GM10266 (cell line): Measurements from ENCODE around the gene RPF1.
"Not testable (repeated sequence)": the region's sequence is repeated elsewhere in the genome, so short reads cannot be mapped to it uniquely, and the experiment has no call there.

Source experiments
- DNase-seq: peaks from one replicate; pipeline ENCODE4 v3.0.0; 2012; ENCODE audit errors: extremely low spot score
- TF ChIP-seq, protein P1 (sequence below): IDR thresholded peaks from 2 replicates; pipeline ENCODE4 v1.5.1; 2012; ENCODE audit warnings: mild to moderate bottlenecking, low read depth; ENCODE audit not compliant: control insufficient read depth, insufficient read depth; ENCODE audit errors: missing control alignments

Gene RPF1

DNA sequence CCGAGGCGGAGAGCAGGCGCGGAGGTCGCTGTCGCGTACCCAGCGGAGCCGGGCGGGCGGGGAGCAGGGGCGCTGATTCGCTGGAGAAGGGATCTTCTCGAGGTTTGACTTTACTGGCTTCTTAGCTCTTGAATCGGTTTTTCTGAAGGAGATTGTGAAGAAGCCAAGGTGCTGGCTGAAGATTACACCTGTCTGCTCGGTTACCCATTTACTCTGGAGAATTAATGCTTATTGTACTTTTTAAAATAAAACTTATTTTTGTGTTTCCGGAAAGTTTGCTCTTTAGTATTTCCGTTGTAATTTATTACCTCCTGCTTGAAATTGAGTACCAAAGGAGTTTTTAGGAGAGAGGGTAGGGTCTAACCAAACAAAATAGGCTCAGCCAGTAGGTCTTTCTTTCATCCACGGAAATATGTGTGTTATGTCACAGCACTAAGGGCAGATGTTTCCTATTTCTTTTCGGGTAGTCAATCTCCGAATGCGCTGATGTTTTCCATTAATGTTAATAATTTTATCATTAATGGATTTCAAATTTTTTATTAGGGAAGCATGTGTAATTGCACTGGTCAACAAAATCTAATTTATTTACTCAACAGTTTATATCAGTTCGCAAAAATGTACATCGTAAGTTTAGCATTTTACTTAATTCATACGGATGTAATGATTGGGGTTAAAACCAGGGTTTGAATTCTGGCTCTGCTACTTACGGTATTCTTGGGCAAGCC, 27.8 kb downstream of the RPF1 start:
- no peak for DNase-seq
- TF ChIP-seq, protein P1, sequence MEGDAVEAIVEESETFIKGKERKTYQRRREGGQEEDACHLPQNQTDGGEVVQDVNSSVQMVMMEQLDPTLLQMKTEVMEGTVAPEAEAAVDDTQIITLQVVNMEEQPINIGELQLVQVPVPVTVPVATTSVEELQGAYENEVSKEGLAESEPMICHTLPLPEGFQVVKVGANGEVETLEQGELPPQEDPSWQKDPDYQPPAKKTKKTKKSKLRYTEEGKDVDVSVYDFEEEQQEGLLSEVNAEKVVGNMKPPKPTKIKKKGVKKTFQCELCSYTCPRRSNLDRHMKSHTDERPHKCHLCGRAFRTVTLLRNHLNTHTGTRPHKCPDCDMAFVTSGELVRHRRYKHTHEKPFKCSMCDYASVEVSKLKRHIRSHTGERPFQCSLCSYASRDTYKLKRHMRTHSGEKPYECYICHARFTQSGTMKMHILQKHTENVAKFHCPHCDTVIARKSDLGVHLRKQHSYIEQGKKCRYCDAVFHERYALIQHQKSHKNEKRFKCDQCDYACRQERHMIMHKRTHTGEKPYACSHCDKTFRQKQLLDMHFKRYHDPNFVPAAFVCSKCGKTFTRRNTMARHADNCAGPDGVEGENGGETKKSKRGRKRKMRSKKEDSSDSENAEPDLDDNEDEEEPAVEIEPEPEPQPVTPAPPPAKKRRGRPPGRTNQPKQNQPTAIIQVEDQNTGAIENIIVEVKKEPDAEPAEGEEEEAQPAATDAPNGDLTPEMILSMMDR, result no peak

DNA sequence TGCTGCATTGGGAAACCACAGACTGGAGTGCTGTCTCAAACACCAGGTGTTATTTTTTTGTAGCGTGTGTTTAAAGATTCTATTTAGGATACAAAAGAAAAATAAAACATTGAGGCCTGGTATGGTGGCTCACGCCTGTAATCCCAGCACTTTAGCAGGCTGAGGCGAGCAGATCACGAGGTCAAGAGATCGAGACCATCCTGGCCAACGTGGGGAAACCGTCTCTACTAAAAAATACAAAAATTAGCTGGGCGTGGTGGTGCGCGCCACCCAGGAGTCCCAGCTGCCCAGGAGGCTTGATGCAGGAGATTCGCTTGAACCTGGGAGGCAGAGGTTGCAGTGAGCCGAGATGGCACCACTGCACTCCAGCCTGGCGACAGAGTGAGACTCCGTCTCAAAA, 28.8 kb downstream of the RPF1 start:
- DNase-seq, result not testable (repeated sequence)

DNA sequence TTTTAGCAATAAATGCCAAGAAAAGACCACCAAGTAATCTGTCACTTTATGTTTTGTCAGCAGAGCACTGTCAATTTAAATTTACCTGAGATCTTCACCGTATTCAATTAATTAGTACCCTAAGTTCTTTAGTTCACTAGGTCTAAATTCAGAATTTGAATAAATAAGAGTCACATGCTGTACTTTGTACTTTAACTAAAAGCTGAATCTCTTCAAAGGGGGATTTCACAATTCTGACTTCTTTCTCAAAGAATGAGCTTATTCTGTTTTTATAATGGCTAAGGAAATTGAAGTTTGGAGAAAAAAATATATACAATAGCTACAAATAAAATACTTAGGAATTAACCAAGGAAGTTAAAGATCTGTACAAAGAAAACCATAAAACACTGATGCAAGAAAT, 29.4 kb downstream of the RPF1 start:
- no peak for DNase-seq
- TF ChIP-seq, protein P1, result no peak

DNA sequence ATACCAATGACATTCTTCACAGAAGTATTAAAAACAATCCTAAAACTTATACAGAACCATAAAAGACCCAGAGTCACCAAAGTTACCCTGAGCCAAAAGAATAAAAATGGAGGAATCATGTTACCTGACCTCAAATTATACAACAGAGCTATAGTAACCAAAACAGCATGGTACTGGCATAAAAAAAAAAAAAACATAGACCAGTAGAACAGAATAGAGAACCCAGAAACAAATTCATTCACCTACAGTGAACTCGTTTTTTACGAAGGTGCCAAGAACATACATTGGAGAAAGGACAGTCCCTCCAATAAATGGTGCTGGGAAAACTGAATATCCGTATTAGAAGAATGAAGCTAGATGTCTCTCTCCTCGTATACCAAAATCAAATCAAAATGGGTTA, 30.0 kb downstream of the RPF1 start:
- TF ChIP-seq, protein P1, result no peak
- DNase-seq, result no peak

DNA sequence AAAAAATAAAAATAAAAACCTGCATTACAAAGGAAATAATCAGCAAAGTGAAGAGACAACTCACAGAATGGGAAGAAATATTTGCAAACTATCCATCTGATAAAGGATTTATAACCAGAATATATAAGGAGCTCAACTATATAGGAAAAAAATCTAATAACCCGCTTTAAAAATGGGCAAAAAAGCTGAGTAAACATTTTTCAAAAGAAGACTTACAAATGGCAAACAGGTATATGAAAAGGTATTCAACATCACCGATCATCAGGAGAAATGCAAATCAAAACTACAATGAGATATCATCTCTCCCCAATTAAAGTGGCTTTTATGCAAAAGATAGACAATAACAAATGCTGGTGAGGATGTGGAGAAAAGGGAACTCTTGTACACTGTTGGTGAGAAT, 31.1 kb downstream of the RPF1 start:
- no peak for DNase-seq
- TF ChIP-seq, protein P1, result no peak

DNA sequence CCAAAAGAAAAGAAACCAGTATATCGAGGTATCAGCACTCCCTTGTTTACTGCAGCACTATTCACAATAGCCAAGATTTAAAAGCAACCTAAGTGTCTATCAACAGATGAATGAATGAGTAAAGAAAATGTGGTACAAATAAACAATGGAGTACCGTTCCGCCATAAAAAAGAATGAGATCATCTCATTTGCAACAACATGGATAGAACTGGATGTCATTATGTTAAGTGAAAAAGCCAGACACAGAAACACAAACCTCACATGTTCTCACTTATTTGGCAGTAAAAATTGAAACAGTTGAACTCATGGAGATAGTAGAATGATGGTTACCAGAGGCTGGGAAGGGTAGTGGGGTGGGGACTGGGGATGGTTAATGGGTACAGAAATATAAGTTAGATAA, 31.6 kb downstream of the RPF1 start:
- TF ChIP-seq, protein P1, result no peak
- no peak for DNase-seq

DNA sequence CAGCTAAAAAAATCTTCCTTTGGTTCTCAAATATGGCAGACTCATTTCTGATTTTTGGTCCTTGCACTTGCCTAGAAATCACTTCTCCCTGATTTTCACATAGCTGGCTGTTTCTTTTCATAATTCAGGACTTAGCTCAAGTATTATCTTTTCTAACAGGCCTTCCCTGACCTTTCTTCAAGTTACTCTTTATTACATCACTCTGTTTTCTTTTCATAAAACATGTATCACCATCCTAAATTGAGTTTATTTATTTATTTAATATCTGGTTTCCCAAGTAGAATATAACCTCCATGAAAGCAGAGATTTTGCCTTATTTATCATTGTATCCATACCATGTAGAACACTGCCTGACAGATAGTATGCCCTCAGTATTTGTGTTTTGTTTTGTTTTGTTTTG, 45.5 kb downstream of the RPF1 start:
- DNase-seq, result no peak
- TF ChIP-seq, protein P1, result no peak

DNA sequence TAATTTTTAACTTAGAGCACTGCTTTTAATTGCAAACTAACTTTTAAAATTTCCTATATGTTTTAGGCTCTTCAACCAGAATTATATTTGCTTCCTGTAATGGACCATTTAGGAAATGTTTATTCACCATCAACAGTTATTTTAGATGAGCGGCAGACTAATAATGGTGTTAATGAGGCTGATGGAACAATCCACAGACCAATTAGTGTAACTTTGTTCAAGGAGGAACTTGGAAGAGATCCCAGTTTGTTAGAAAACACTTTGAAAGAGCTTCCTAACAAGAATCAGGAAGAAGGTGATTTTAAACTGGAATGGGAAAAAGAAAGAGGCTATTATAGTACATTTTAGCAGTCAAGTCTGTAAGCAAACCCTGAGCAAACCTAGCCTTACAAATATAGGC, 46.7 kb downstream of the RPF1 start:
- TF ChIP-seq, protein P1, result no peak

More for the DNA sequence above, 46.7 kb downstream of the RPF1 start:
- no peak for DNase-seq
